ENCODE results near the gene NKPD1. TPM values are rescaled to one million over a fixed set of nuclear protein-coding genes. Genes with fewer than 3 reads are reported as not detected.

The NKPD1 gene
- total RNA-seq, 4 donors from 2014 or later = 1.2 TPM; not detected in 3

- no peaks in the 10 kb centered on the region for H3K27me3 ChIP-seq
- peaks cover 0 to 23% (median 3%) of the 10 kb centered on the region in 4 donors for H3K4me1 ChIP-seq
- H3K4me3 ChIP-seq = no peak overlapping the region
- 96 to 97% methylated on average over 19 to 23 of the region's 24 CpGs for WGBS, 2 donors
- no peaks in the 10 kb centered on the region for H3K9me3 ChIP-seq
- no peak overlapping the region for H3K27ac ChIP-seq
- no peak for DNase-seq (ENCODE audit: low spot score in 2 of 2)
- TF ChIP-seq POLR2A (IDR thresholded peaks at IDR 0.05) = no peak
- TF ChIP-seq, protein P1, sequence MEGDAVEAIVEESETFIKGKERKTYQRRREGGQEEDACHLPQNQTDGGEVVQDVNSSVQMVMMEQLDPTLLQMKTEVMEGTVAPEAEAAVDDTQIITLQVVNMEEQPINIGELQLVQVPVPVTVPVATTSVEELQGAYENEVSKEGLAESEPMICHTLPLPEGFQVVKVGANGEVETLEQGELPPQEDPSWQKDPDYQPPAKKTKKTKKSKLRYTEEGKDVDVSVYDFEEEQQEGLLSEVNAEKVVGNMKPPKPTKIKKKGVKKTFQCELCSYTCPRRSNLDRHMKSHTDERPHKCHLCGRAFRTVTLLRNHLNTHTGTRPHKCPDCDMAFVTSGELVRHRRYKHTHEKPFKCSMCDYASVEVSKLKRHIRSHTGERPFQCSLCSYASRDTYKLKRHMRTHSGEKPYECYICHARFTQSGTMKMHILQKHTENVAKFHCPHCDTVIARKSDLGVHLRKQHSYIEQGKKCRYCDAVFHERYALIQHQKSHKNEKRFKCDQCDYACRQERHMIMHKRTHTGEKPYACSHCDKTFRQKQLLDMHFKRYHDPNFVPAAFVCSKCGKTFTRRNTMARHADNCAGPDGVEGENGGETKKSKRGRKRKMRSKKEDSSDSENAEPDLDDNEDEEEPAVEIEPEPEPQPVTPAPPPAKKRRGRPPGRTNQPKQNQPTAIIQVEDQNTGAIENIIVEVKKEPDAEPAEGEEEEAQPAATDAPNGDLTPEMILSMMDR (IDR thresholded peaks at IDR 0.05) = no peak
- TF ChIP-seq EP300 (IDR thresholded peaks at IDR 0.05) = no peak
- H3K36me3 ChIP-seq = peaks cover 0 to 51% (median 16%) of the 10 kb centered on the region in 3 donors
These were observed 21.3 kb downstream of the NKPD1 start for GRCh38 chr19:45139286-45140143.

GRCh38 chr19:45138303-45138751, 22.5 kb downstream of the NKPD1 start:
- no peaks in the 10 kb centered on the region for H3K27me3 ChIP-seq
- no peak for DNase-seq (ENCODE audit: low spot score in 2 of 2)
- TF ChIP-seq POLR2A (IDR thresholded peaks at IDR 0.05) (no peak), EP300 (IDR thresholded peaks at IDR 0.05) (no peak)
- TF ChIP-seq, protein P1 (IDR thresholded peaks at IDR 0.05) = no peak
- H3K9me3 ChIP-seq = no peaks in the 10 kb centered on the region
- WGBS, 2 donors = 76 to 78% methylated on average over 11 of the region's 11 CpGs
- peaks cover 0 to 40% (median 14%) of the 10 kb centered on the region in 3 donors for H3K36me3 ChIP-seq
- H3K27ac ChIP-seq = no peak overlapping the region
- no peak overlapping the region for H3K4me3 ChIP-seq
- H3K4me1 ChIP-seq = peaks cover 0 to 23% (median 3%) of the 10 kb centered on the region in 4 donors

GRCh38 chr19:45137179-45137761, 23.5 kb downstream of the NKPD1 start:
- H3K4me1 ChIP-seq = peaks cover 0 to 23% (median 3%) of the 10 kb centered on the region in 4 donors
- 58 to 68% methylated on average over 16 to 17 of the region's 17 CpGs for WGBS, 2 donors
- DNase-seq (ENCODE audit: low spot score in 2 of 2) = no peak
- H3K36me3 ChIP-seq = peaks cover 0 to 32% (median 12%) of the 10 kb centered on the region in 3 donors
- H3K27ac ChIP-seq = no peak overlapping the region
- H3K4me3 ChIP-seq = no peak overlapping the region
- TF ChIP-seq POLR2A (IDR thresholded peaks at IDR 0.05) = no peak
- no peak for TF ChIP-seq EP300 (IDR thresholded peaks at IDR 0.05)
- TF ChIP-seq, protein P1 (IDR thresholded peaks at IDR 0.05) = no peak
- no peaks in the 10 kb centered on the region for H3K9me3 ChIP-seq
- no peaks in the 10 kb centered on the region for H3K27me3 ChIP-seq

- H3K4me1 ChIP-seq = peaks cover 0 to 23% (median 3%) of the 10 kb centered on the region in 4 donors
- TF ChIP-seq, protein P1 (IDR thresholded peaks at IDR 0.05) = no peak
- TF ChIP-seq EP300 (IDR thresholded peaks at IDR 0.05) = no peak
- TF ChIP-seq POLR2A (IDR thresholded peaks at IDR 0.05) = no peak
- H3K27ac ChIP-seq = peak overlapping the region in 1 of 4 donors; percentile 17
- DNase-seq (ENCODE audit: low spot score in 2 of 2) = no peak
- WGBS, 2 donors = 51 to 68% methylated on average over 12 of the region's 12 CpGs
- no peaks in the 10 kb centered on the region for H3K9me3 ChIP-seq
- peaks cover 0 to 26% (median 7%) of the 10 kb centered on the region in 3 donors for H3K36me3 ChIP-seq
- H3K4me3 ChIP-seq = no peak overlapping the region
- H3K27me3 ChIP-seq = no peaks in the 10 kb centered on the region
These were observed 24.1 kb downstream of the NKPD1 start for GRCh38 chr19:45136507-45137178.
